CD4-positive, alpha-beta T cell treated with Interleukin-6 for 4 hours (primary cell): ENCODE measurements around the gene SORL1.

Source experiments
- DNase-seq: peaks from one replicate; pipeline ENCODE4 v3.0.0-alpha.2; 2020; ENCODE audit warnings: mixed read lengths

Gene SORL1

DNA sequence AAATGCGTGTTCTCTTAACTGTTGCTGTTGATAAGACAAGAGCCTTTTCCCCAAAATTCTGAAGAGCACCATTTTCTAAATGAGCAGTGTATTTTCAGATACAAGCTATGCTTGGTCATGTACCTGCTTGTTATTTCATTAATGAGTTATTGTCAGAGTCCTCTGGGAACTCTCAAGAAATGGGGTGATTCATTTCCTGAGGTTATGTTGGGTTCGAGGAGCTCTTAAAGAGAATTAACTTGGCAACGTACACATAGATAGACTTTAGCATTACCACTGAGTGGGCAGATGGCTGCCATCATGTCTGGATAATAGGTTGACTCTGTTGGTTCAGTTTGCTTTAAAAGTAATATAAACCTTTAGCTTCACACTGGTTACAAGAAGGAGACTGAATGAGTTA is 88.5 kb downstream of the SORL1 start:
- no peak for DNase-seq

DNA sequence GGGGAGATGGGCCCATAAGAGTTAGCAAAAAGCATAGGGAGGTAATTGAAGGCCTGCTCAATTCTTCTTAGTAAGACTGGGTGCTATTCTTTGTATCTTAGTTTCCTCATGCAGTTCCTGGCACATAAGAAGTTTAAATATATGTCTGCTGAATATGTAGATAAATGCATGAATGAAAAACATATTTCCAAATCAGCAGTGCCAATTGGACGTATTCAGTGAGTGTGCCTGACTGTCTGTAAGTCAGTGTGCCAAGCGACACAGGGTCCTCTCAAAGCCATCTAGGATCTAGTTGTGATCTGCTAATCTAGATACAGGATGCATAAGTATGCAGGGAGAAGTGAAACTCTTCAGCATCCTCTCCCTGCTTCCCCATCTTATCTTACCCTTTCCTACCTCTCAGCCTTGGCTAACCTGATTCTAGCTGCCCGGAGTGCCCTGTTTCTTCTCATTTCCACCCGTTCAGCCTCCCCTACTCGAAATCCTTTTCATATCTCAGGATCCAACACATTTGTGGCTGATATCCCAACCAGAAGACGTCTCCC is 91.8 kb downstream of the SORL1 start:
- DNase-seq = no peak

DNA sequence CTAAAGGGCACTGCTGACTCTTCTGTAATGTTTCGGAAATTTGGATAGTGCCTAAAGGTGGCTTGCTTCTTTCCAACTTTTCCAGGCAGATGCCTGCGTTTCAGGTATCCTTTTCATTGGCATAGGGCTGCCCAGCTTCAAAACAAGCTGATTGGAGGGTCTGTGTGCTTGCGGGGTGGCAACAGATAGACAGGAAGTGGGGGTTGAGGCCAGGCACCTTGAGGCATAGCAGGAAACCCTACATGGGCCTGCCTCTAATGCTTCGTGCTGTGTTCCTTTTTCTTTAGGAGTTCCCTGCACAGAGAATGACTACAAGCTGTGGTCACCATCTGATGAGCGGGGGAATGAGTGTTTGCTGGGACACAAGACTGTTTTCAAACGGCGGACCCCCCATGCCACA is 92.8 kb downstream of the SORL1 start:
- peak; percentile 53 for DNase-seq

DNA sequence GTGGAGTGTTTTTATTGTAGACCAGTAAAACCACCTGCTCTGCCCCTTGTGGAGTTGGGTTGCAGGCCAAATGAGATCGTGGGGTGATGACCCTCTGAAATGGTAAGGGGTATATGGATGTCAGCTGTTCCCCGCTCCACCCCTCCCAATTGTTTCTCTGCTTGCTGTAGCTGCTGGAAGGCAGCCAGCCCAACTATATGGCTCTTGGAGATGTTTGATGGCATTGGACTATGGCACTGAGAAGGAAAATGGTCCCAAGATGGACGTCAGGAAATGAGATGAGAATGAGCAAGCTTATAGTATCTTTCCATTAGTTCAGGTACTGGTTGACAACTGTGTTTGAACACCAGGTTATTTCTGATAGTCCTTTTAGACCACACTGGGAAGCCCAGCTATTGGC is 95.5 kb downstream of the SORL1 start:
- DNase-seq = no peak

DNA sequence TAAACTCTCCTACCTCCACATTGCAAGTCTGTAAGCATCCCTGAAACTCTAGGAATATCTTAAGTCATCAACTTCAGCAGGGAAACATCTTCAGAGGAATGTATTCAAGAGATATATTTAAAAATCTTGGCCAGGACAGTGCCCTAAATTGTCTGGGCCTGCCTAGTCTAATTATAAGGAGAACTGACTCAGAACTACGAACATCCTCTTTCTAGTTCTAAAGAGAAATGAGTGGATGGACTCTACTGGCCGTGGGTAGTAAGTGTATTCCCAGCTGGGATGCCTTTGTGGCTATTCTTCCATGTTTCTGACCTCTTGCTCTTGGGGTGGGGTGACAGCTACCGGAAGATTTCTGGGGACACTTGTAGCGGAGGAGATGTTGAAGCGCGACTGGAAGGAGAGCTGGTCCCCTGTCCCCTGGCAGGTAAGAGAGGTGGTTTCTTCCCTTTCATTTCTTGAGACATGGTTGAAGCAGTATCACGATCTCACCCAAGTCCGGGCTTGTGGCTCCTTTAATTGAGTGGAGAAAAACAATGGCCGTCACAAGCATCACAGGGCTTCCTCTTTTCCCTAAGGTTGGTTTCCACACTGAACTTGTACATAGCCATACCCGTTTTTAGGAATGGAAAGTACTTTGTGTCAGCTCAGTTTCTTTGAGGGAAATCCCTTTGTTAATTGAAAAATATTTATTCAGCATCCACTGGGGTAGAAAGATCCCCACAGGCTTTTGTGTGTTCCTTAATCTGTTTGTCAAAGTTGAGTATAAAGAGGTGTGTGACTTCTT is 98.3 kb downstream of the SORL1 start:
- no peak for DNase-seq

DNA sequence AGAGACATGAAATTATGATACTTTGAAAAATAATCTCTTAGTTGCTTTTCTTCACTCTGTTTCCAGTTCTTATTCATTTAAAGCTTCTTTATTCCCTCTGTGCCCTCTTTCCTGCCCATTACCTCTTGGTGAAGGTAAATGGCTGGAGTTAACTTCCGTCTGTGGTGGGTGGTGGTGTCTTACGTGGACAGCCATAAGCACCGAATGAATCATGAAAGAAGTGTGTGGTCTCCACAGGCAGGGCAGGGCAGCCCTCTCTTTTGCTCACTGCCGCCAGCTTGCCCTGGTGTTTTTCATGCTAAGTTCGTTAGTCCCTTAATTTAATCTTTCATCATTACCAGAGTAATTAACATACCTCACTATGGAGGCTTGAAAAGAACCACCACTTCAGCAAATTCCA is 99.3 kb downstream of the SORL1 start:
- DNase-seq = no peak

DNA sequence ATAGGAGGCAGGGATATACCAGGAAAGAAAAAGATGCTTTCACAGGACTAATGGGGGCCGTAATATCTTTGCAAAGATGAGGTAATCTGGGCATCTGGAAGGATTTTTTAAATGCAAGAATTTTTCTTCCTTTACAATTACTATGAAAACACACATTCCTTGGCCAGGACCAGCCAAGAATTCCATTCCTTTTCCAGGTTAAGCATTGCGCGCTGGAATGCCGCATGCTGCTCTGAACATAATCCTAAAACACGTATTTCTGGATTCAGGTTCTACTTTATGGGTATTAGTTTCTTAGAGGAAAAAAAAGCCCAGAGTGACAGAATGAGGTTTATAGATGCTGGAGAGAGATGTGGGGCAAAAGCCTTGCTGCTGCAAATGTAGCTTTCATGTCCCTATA is 100.0 kb downstream of the SORL1 start:
- no peak for DNase-seq

DNA sequence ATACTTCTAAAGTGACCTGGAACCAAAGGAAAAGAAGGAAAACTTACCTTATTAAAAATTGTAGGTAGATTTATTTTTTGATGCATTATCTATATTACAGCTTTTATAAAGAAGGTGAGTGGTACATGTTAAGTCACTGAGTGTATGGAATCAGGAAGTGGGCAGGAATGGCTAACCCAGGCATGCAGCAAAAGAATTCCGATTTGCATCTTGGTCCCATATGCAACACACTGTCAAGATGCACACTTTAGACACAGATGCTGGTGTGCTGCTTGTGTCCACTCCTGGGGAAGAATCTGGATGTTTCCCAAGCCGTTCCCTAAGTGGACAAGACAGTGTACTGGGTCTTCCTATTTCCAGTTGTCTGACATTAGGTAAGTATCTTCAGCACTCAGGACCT is 100.5 kb downstream of the SORL1 start:
- DNase-seq = no peak

DNA sequence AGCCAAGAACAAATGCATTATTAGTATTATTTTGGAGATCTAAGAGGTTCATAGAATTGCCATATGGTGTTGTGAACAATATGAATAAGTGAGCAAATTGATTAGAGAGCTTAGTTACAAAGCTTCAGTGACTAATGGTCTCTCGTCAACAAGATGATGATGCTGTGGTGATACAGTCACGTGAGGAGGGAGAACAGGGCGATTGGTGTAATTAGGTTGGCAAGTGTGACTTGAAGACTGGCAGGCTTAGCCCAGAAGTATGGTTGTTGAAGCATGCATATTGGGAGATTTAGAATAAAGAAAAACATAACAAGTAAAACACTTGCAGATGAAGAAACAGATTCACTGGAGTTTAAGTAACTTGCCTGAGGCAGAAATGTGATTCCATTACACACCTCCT is 101.3 kb downstream of the SORL1 start:
- DNase-seq = no peak

DNA sequence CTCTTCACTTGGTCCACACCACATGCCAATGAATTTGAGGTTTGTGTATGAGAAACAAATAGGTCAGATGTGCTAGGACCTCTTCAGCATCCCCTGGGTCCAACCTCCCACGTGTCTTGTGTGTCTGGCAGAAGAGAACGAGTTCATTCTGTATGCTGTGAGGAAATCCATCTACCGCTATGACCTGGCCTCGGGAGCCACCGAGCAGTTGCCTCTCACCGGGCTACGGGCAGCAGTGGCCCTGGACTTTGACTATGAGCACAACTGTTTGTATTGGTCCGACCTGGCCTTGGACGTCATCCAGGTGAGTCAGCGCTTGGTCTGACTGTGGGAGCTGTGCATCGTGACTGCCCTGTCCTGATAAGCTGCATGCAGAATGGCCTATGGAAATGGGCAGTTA is 101.7 kb downstream of the SORL1 start:
- no peak for DNase-seq

DNA sequence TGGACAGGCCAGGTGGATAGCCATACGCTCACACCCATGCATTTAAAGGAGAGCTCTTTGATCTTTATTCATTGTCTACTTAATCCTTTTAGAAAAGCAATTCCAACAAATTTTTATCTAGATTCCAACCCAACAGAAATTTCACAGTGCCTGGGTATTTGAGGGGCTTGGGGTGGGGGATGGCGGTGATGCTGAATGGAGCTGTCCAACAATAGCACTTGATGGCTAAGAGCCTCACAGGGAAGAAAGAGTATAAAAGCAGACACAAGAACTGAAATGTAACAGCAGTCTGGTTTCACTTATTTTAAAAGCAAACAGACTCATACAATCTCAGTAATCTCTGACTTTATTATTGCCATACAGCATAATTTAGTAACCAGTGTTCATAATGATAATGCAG is 102.4 kb downstream of the SORL1 start:
- no peak for DNase-seq

DNA sequence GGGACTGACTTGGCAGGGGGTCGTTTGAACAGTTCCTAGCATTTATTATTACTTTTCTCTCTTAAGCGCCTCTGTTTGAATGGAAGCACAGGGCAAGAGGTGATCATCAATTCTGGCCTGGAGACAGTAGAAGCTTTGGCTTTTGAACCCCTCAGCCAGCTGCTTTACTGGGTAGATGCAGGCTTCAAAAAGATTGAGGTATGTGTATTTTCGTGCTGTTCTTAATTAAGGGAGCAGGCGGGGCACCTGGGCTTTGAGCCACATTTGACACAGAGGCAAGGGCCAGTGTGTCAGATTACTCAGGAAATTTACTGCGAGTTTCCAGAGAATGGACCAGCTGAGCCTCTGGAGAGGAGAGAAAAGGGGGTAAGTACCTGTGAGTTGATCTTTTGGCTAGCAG is 103.0 kb downstream of the SORL1 start:
- no peak for DNase-seq

DNA sequence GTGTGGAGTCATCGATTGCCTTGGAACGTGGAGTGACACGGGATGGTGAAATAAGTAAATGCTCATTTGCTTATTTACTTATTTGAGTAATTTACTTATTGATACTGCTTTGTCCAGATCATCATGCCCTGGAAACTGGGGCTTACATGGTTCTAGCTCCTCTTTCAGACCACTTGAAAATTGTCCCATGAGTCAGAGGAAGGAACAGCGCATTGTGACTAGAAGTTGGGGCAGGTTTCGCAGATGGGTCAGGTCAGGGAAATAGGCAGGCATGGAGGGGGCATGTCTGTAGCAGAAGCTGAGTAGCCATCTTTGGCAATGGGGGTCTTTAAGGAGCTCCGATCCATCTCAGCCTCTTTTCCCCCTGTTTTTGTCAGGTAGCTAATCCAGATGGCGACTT is 104.8 kb downstream of the SORL1 start:
- no peak for DNase-seq

DNA sequence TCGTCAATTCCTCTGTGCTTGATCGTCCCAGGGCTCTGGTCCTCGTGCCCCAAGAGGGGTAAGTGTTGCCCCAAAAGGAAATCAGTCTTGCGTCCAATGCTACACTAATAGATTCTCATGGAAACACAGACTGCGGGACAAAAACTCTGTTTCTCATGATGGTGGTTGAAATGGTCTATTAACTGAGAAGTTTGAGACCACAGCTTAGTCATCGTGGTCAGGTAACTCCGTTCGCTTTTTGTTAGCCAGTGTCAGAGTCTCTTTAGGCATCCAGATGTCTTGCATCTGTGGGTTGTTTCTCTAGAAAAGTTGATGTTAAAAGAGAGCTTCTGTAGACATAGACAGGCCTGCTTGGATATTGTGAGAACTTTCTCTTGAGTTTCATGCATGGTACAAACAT is 105.2 kb downstream of the SORL1 start:
- DNase-seq = no peak

DNA sequence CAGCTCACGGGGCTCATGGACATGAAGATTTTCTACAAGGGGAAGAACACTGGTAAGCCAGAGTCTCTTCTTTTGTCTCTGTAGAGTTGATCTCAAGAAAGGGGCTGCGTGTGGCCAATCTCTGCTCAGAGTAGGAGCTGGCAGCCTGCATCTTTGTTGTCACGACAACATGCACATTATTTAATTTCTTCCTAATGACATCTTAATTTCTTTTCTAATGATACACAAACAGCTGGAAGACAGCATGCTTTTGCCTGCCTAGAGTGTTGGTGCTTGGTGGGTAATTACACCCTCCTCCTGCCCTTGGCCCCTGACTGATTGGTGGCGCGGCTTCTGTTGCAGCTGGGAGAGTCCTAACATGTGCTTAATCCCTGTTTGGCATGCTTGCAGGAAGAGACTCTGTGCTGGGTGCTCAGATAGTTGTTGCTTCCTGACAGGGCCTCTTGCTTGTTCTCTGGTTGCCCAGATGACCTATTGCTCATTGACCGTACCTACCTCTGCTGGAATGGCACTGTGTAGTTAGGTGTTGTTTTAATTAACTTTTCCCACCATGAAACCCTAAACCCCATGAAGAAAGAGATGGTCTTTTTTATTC is 107.6 kb downstream of the SORL1 start:
- DNase-seq = no peak

DNA sequence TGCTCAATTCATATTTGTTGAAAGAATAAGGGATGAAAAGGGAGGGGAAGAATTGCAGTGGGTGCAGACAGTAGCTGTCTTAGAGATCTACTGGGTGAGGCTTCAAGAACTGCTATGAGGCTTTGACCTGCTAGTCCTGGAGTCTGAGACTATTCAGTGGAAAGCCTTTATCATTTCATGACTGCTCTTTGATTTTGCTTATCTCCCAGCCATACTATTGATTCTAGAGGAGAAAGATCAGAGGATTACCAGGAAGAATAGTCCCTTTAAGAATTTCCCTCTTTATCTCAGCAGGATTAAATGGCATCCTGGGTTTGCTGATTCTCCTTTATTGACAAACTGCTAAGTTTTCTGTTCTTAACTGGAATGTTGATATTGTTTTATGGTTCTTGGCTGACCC is 108.1 kb downstream of the SORL1 start:
- no peak for DNase-seq

DNA sequence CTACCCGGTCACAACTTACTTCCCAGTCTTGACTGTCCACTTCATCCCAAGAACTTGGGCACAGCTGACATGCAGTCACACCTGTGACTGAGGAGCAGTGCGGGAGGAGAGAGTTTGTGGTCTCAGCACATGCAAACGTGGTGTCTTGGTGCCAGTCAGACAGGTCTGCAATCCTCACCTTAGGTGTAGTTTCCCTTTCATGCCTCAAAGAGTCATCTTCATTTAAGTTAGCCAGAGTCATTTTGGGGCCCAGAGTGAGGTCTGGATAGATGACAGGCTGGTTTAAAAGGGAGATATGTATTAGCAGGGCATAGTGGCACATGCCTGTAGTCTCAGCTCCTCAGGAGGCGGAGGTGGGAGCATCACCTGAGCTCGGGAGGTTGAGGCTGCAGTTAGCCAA is 109.1 kb downstream of the SORL1 start:
- DNase-seq = no peak

DNA sequence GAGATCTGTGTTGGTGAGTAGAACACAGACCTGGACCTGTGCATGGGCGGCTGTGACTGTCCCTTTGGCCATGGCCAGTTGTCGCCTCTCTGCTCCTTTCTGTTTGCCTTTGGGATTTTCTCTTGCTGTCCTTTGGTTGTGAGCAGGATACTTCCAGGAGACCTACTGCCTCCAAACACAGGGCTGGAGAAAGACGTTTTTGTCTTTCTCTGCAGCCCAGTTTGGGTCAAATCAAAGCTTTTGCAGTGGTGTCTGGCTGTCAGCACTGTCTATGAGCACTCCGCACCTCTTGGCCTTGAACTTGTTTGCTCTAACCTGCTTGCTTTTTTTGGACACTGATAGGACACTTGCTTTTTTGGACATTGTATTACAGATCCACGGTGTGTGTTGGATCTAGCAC is 109.6 kb downstream of the SORL1 start:
- no peak for DNase-seq

DNA sequence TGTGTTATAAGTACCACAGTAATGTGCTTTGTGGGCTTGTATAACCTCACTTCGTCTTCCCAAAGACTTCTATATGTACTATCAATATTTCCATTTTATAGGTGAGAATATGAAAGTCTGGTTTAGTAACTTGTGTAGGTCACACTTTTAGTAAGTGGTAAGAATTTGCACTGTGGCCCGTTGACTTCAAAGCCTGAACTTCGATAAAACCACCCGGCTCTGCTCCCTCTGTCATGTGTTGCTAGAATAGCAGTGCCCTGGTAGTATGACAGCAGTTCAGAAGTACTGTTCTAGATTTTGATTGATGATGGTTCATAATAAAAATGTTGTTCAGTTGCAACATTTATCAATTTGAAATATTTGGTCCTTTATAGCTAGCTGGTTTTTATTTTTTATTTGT is 110.9 kb downstream of the SORL1 start:
- no peak for DNase-seq

DNA sequence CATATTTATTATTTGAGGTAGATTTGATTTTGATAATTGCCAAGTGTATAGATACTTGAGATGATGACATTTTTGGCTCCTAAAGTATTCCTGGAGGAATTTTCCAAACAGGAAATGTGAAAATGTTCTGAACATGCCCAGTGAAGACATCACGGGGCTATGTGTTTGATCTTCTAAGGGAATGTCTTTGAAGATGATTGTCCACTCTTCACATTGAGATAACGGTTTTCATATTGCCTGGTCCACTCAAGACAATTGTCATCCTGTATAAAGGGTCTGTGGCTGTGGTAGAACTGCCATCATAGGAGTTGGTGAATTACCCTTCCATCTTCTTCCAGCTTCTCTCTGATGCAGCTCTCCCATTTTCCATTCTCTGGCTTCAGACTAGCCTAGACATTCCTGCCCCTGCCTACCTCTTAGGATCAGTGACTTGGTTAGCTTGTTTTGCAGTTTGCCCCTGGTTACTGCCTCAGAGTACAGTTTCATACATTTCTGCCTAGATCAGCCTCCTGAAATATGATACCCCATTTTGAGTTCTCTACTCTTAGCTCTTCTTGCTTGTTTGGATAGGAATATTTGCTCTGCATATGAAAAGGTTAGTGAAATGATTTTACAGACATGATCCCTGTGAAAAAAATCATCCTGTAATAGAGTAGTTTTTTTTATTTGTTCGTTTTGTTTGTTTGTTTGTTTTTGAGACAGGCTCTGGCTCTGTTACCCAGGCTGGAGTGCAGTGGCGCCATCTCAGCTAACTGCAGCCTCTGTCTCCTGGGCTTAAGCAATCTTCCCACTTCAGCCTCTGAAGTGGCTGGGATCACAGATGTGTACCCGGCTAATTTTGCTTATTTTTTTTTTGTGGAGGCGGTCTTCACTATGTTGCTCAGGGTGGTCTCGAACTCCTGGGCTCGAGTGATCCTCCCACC is 112.0 kb downstream of the SORL1 start:
- no peak for DNase-seq

DNA sequence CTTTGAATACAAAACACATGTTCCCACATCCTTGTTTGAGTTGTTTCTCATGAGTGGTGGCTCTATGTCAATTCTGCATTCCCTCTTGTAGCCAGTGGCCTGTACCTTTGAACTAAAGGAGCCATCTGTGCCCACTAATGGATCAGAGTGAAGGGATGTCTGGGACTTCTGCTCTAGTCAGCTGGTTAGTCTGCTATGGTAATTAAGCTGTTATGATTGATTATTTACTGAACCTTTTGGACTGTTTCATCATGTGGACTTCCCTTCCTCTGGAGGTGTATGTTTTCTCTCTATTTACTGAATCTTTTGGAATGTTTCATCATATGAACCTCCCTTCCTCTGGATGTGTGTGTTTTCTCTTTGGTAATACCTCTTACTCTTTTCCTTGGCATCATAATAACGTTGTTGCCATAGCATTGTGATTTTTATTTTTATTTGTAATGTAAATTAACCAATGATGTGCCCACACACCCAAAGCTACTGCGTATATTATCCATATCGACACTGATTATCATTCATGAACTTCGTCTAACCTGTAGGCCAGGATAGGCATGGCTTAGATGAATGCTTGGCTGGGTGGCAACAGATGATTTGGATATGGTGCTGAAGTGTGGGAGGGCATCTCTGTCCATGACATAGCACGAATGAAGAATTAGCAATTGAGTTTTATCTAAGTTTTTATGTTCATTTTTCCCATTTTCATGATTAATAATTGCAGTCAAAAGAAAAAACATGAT is 113.0 kb downstream of the SORL1 start:
- DNase-seq = no peak

DNA sequence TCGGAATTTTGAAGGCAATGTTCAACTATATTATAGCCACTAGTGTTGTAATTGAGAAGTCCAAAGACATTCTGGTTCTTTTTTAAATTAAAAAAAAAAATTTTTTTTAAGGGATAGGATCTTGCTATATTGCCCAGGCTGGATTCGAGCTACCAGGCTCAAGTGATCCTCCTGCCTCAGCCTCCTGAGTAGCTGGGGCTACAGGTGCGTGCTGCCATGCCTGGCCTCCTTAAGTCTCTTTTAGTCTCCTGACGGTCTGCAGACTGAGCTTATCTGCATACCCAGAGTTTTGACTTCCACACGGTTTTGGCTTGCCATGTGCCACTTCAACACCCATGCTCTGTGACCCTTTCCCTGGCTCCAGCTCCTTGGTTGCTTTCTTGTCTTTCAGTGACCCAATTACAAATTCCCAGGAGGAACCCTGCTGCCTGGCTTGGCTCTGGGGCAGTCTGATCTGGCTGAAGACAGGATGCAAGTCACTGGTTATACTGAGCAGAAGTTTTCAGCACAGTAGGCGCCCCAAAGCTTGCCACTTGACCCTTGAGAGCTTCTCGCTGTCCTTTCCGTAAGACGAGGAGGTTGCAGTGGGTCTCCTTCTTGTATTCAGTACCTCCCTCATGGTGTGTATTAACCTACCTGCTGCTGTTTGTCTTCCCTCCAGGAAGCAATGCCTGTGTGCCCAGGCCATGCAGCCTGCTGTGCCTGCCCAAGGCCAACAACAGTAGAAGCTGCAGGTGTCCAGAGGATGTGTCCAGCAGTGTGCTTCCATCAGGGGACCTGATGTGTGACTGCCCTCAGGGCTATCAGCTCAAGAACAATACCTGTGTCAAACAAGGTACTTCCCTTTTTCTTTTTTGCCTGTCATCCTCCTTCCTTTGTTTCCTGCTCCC is 114.4 kb downstream of the SORL1 start:
- no peak for DNase-seq
